ENCODE results near the gene WDFY3. TPM values are rescaled to one million over a fixed set of nuclear protein-coding genes. Genes with fewer than 3 reads are reported as not detected.

WDFY3 gene
- total and polyA plus RNA-seq, 3 experiments from 2014 or later: 0.53 to 0.85 TPM; not detected in 1

- Mint-ChIP-seq H3K36me3 (no peaks in the 10 kb centered on the region), H3K4me3 (no peak overlapping the region), H3K4me1 (no peaks in the 10 kb centered on the region), H3K27me3 (no peaks in the 10 kb centered on the region), H3K27ac (no peak overlapping the region), H3K9me3 (peaks cover 0 to 4% (median 1%) of the 10 kb centered on the region in 5 donors)
- Histone ChIP-seq H3K9me3 (ENCODE audit: low read length) (no peaks in the 10 kb centered on the region), H3K36me3 (ENCODE audit: insufficient read depth, low read length) (no peaks in the 10 kb centered on the region), H3K4me1 (ENCODE audit: insufficient read depth, low read length) (no peaks in the 10 kb centered on the region), H3K4me3 (ENCODE audit: low read length) (no peak overlapping the region), H3K27ac (ENCODE audit: low read depth, low read length) (no peak overlapping the region), H3K27me3 (ENCODE audit: insufficient read depth, low read length, poor library complexity, severe bottlenecking) (no peaks in the 10 kb centered on the region)
- ChIA-PET CTCF (no interaction called here), POLR2A (no interaction called here)
- DNase-seq: no peak
Observed at GRCh38 chr4:84895283-84895682, 71.2 kb downstream of the WDFY3 start.

- H3K36me3 Mint-ChIP-seq: no peaks in the 10 kb centered on the region
- H3K4me3 ChIP-seq (ENCODE audit: low read length): no peak overlapping the region
- CTCF ChIA-PET: no interaction called here
Observed at GRCh38 chr4:84894621-84895020, 71.9 kb downstream of the WDFY3 start.

GRCh38 chr4:84892950-84893349 is 73.5 kb downstream of the WDFY3 start:
- DNase-seq: no peak
- H3K4me3 ChIP-seq (ENCODE audit: low read length): no peak overlapping the region

More at GRCh38 chr4:84894621-84895020, 71.9 kb downstream of the WDFY3 start:
- POLR2A ChIA-PET: no interaction called here
- Mint-ChIP-seq H3K9me3 (peaks cover 0 to 4% (median 1%) of the 10 kb centered on the region in 5 donors), H3K27ac (no peak overlapping the region), H3K4me1 (no peaks in the 10 kb centered on the region), H3K27me3 (no peaks in the 10 kb centered on the region), H3K4me3 (no peak overlapping the region)
- Histone ChIP-seq H3K27ac (ENCODE audit: low read depth, low read length) (no peak overlapping the region), H3K27me3 (ENCODE audit: insufficient read depth, low read length, poor library complexity, severe bottlenecking) (no peaks in the 10 kb centered on the region), H3K36me3 (ENCODE audit: insufficient read depth, low read length) (no peaks in the 10 kb centered on the region), H3K9me3 (ENCODE audit: low read length) (no peaks in the 10 kb centered on the region), H3K4me1 (ENCODE audit: insufficient read depth, low read length) (no peaks in the 10 kb centered on the region)
- DNase-seq: no peak

GRCh38 chr4:84887824-84888223 is 78.7 kb downstream of the WDFY3 start:
- H3K27ac ChIP-seq (ENCODE audit: low read depth, low read length): no peak overlapping the region
- H3K4me3 Mint-ChIP-seq: no peak overlapping the region
- H3K9me3 ChIP-seq (ENCODE audit: low read length): no peaks in the 10 kb centered on the region
- H3K4me1 Mint-ChIP-seq: no peaks in the 10 kb centered on the region
- H3K4me3 ChIP-seq (ENCODE audit: low read length): no peak overlapping the region
- no peaks in the 10 kb centered on the region for H3K36me3 Mint-ChIP-seq
- ChIA-PET POLR2A (no interaction called here), CTCF (no interaction called here)
- H3K4me1 ChIP-seq (ENCODE audit: insufficient read depth, low read length): no peaks in the 10 kb centered on the region
- H3K27ac Mint-ChIP-seq: no peak overlapping the region
- no peaks in the 10 kb centered on the region for H3K27me3 Mint-ChIP-seq
- H3K9me3 Mint-ChIP-seq: peaks cover 0 to 8% (median 0%) of the 10 kb centered on the region in 5 donors
- DNase-seq: no peak
- no peaks in the 10 kb centered on the region for H3K36me3 ChIP-seq (ENCODE audit: insufficient read depth, low read length)
- no peaks in the 10 kb centered on the region for H3K27me3 ChIP-seq (ENCODE audit: insufficient read depth, low read length, poor library complexity, severe bottlenecking)

More at GRCh38 chr4:84892950-84893349, 73.5 kb downstream of the WDFY3 start:
- Mint-ChIP-seq H3K27me3 (no peaks in the 10 kb centered on the region), H3K27ac (no peak overlapping the region), H3K9me3 (peaks cover 0 to 8% (median 2%) of the 10 kb centered on the region in 5 donors), H3K4me1 (no peaks in the 10 kb centered on the region), H3K4me3 (no peak overlapping the region), H3K36me3 (no peaks in the 10 kb centered on the region)
- Histone ChIP-seq H3K9me3 (ENCODE audit: low read length) (no peaks in the 10 kb centered on the region), H3K27ac (ENCODE audit: low read depth, low read length) (no peak overlapping the region), H3K36me3 (ENCODE audit: insufficient read depth, low read length) (no peaks in the 10 kb centered on the region), H3K4me1 (ENCODE audit: insufficient read depth, low read length) (no peaks in the 10 kb centered on the region), H3K27me3 (ENCODE audit: insufficient read depth, low read length, poor library complexity, severe bottlenecking) (no peaks in the 10 kb centered on the region)
- ChIA-PET CTCF (no interaction called here), POLR2A (no interaction called here)

- no peaks in the 10 kb centered on the region for H3K36me3 ChIP-seq (ENCODE audit: insufficient read depth, low read length)
- H3K36me3 Mint-ChIP-seq: no peaks in the 10 kb centered on the region
- ChIA-PET POLR2A (no interaction called here), CTCF (no interaction called here)
- DNase-seq: no peak
- H3K4me3 Mint-ChIP-seq: no peak overlapping the region
- no peaks in the 10 kb centered on the region for H3K9me3 ChIP-seq (ENCODE audit: low read length)
- no peak overlapping the region for H3K27ac ChIP-seq (ENCODE audit: low read depth, low read length)
- H3K4me1 ChIP-seq (ENCODE audit: insufficient read depth, low read length): no peaks in the 10 kb centered on the region
- H3K9me3 Mint-ChIP-seq: peaks cover 0 to 2% (median 0%) of the 10 kb centered on the region in 5 donors
- no peak overlapping the region for H3K4me3 ChIP-seq (ENCODE audit: low read length)
- H3K27me3 Mint-ChIP-seq: peaks cover 0 to 2% of the 10 kb centered on the region in 2 donors
- H3K27me3 ChIP-seq (ENCODE audit: insufficient read depth, low read length, poor library complexity, severe bottlenecking): no peaks in the 10 kb centered on the region
- H3K4me1 Mint-ChIP-seq: no peaks in the 10 kb centered on the region
- H3K27ac Mint-ChIP-seq: no peak overlapping the region
Observed at GRCh38 chr4:84879651-84880200, 86.8 kb downstream of the WDFY3 start.

- Mint-ChIP-seq H3K4me1 (no peaks in the 10 kb centered on the region), H3K27me3 (peaks cover 0 to 2% of the 10 kb centered on the region in 2 donors), H3K36me3 (no peaks in the 10 kb centered on the region), H3K4me3 (no peak overlapping the region), H3K27ac (no peak overlapping the region), H3K9me3 (peaks cover 0 to 2% (median 2%) of the 10 kb centered on the region in 5 donors)
- Histone ChIP-seq H3K27me3 (ENCODE audit: insufficient read depth, low read length, poor library complexity, severe bottlenecking) (no peaks in the 10 kb centered on the region), H3K27ac (ENCODE audit: low read depth, low read length) (no peak overlapping the region), H3K4me3 (ENCODE audit: low read length) (no peak overlapping the region), H3K9me3 (ENCODE audit: low read length) (no peaks in the 10 kb centered on the region), H3K4me1 (ENCODE audit: insufficient read depth, low read length) (no peaks in the 10 kb centered on the region), H3K36me3 (ENCODE audit: insufficient read depth, low read length) (no peaks in the 10 kb centered on the region)
- DNase-seq: no peak
- ChIA-PET CTCF (no interaction called here), POLR2A (no interaction called here)
Observed at GRCh38 chr4:84878546-84878945, 87.9 kb downstream of the WDFY3 start.

- no peaks in the 10 kb centered on the region for H3K9me3 ChIP-seq (ENCODE audit: low read length)
- ChIA-PET CTCF (no interaction called here), POLR2A (no interaction called here)
- Mint-ChIP-seq H3K27ac (no peak overlapping the region), H3K4me1 (no peaks in the 10 kb centered on the region), H3K9me3 (peaks cover 0 to 2% (median 2%) of the 10 kb centered on the region in 5 donors), H3K27me3 (peaks cover 0 to 2% of the 10 kb centered on the region in 2 donors), H3K4me3 (no peak overlapping the region), H3K36me3 (no peaks in the 10 kb centered on the region)
- no peaks in the 10 kb centered on the region for H3K27me3 ChIP-seq (ENCODE audit: insufficient read depth, low read length, poor library complexity, severe bottlenecking)
- no peaks in the 10 kb centered on the region for H3K36me3 ChIP-seq (ENCODE audit: insufficient read depth, low read length)
- no peak overlapping the region for H3K27ac ChIP-seq (ENCODE audit: low read depth, low read length)
- H3K4me3 ChIP-seq (ENCODE audit: low read length): no peak overlapping the region
- DNase-seq: no peak
- no peaks in the 10 kb centered on the region for H3K4me1 ChIP-seq (ENCODE audit: insufficient read depth, low read length)
Observed at GRCh38 chr4:84878090-84878489, 88.4 kb downstream of the WDFY3 start.

- Histone ChIP-seq H3K4me3 (ENCODE audit: low read length) (no peak overlapping the region), H3K27ac (ENCODE audit: low read depth, low read length) (no peak overlapping the region), H3K4me1 (ENCODE audit: insufficient read depth, low read length) (no peaks in the 10 kb centered on the region), H3K9me3 (ENCODE audit: low read length) (no peaks in the 10 kb centered on the region), H3K36me3 (ENCODE audit: insufficient read depth, low read length) (no peaks in the 10 kb centered on the region), H3K27me3 (ENCODE audit: insufficient read depth, low read length, poor library complexity, severe bottlenecking) (no peaks in the 10 kb centered on the region)
- ChIA-PET POLR2A (no interaction called here), CTCF (no interaction called here)
- Mint-ChIP-seq H3K4me1 (no peaks in the 10 kb centered on the region), H3K36me3 (no peaks in the 10 kb centered on the region), H3K9me3 (peaks cover 0 to 2% (median 0%) of the 10 kb centered on the region in 5 donors), H3K27me3 (peaks cover 0 to 2% of the 10 kb centered on the region in 2 donors), H3K4me3 (no peak overlapping the region), H3K27ac (no peak overlapping the region)
- no peak for DNase-seq
Observed at GRCh38 chr4:84877051-84877833, 89.2 kb downstream of the WDFY3 start.

Data from CD8-positive, alpha-beta memory T cell (primary cell).